GM08714 (cell line): ENCODE results near the gene LPA.
"Not testable (repeated sequence)": the region's sequence is repeated elsewhere in the genome, so short reads cannot be mapped to it uniquely, and the experiment has no call there.

ENCODE experiments used
- H3K4me3 ChIP-seq: fragments of 200-500 bp; sonication (Bioruptor generic); 2 replicates; pipeline ENCODE4 v1.5.1; 2014; ENCODE audit warnings: mild to moderate bottlenecking, low read length, inconsistent platforms
- ZNF274 ChIP-seq: IDR thresholded peaks from 2 replicates; pipeline ENCODE4 v1.6.1; 2012; ENCODE audit warnings: mild to moderate bottlenecking, low read depth, low read length

Gene LPA

GRCh38 chr6:160664198-160664597 is at the start of gene LPA:
LPA (minus strand) TSS chr6:160664275; CDS start chr6:160664214, 61 bp downstream.
- H3K4me3 ChIP-seq = not testable (repeated sequence)

DNA sequence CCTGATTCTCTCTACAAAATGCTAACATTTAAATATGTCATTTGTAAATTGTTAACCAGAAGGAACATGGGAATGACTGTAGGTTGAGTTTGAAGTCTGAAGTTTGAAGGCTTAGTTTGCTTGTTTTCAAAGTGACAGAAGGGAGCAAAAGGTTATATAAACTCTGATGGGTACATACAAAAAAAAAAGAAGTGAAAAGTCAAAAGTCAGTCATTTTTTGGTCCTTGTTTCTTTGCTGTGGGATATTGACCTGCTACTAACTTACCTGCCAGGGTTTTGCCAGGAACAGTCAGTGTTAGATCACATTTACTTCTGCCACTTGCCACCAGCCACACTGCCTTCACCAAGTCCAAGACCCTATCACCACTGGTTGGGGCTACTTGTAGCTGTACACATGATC is 44.9 kb upstream of the LPA start:
- not testable (repeated sequence) for H3K4me3 ChIP-seq

DNA sequence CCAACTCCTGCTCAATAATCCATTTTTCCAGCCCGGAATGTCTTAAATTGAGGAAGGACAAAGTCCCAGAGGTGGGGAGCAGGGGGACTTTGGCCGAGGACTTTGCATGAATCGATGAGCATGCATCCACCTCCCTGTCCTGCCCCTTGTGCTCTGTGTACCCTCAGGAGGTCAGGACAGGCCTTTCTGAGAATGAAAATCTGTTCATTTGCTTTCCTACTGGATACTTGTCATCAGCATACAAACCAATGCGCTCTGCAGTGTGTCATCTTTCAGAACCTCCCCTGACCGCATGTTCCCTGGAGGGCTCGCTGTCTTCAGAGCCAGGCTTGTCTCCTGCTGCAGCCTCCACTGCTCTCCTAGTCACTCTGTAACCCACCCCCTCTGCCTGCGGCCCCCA is 40.6 kb upstream of the LPA start:
- not testable (repeated sequence) for H3K4me3 ChIP-seq

GRCh38 chr6:160701918-160702680 is 38.0 kb upstream of the LPA start, which contains the start of gene PLG:
PLG (plus strand) TSS chr6:160702244; CDS start chr6:160702305, 61 bp downstream.
- not testable (repeated sequence) for H3K4me3 ChIP-seq

DNA sequence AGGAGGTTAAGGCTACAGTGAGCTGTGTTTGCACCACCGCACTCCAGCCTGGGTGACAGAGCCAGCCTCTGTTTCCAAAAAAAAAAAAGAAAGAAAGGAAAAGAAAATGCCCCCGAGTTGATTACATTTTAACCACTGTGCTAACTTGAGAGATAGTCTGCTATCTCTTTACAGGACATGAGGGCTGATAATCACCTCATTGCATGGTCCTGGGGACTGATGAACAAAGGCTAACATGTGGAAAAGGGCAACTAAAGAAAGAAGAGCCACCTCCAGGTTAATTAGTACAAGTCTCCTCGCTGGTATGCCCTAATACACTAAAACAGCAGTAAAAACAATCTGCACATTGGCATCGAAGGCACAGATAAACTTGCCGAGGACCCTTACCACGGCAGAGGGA is 33.8 kb upstream of the LPA start:
- H3K4me3 ChIP-seq = no peak overlapping the region
- TF ChIP-seq ZNF274 = no peak

DNA sequence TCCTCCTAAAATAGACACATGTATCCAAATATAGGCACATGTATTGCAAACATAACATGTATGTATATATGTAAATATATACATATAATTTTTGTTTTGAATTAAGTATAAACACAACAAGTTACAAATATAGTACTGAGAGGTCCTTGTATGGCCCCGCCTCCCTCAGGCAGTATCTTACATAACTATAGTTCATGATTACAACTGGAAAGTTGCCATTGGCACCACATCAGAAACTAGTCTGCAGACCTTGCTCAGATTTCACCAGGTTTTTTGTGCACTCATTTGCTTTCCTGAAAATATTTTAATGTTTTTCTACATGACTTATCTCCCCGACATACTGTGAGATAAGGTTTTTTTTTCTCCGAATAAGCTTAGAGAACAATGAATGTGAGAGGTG is 32.8 kb upstream of the LPA start:
- not testable (repeated sequence) for H3K4me3 ChIP-seq

DNA sequence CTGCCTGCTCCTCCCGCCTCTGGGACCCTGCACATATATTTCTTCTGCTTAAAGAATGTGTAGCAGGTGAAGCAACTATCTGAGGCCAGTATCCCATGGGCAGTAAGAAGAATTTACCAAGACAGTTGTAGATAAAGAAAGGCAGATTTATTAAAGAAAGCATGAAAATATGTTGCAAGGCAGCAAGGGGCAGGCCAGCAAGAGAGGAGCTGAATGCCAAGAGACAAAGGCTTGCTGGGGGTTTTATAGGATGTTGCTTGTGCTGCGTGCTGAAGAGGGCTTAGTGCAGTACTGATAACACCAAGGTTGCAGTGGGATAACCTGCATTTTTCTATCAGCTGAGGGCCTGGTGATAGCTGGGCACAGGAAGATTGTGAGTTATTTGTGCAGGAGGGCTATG is 31.5 kb upstream of the LPA start:
- H3K4me3 ChIP-seq = not testable (repeated sequence)

DNA sequence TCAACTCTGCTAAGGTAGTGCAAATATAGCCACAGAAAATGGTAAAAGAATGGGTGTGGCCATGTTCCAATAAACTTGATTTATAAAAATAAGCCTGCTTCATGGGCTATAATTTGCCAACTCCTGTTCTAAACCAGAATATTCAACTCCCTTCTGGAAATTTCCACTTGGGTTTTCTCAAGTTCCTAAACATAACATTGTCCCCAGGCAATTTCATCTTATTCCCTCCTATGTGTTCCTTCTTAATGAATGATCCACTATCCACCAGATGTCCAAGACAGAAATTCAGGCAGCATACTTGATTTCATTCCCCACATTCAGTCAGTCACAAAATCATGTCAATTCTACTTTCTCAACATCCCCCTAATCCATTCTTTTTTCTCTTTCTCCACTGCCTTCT is 30.9 kb upstream of the LPA start:
- H3K4me3 ChIP-seq = not testable (repeated sequence)

DNA sequence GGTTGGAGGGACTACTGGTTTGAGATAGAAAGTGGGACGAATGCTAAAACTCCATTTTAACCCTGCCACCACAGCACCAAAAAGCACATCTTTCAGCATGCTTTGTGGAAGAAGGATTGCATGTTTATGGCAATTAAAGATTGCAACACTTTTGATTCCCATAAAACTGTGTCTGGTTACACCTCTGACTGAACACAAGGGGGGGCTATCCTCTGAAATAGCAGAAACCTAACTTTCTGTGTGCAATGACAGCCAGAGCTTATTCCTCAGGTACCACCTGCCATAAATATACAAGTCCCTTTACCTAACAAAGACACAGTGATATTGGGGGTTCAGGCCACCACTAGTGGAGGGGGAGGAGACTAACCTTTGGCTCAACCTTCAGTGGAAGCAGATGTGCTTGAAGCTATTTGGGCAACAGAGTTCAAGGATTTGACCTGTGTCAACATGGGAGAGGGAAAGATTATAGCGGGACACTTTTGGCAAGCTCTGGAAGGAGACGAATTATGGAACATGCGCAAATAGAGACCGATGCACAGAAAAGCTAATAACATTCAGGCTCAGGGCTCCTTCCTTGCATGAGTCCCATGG is 28.4 kb upstream of the LPA start:
- TF ChIP-seq ZNF274 = no peak
- H3K4me3 ChIP-seq = no peak overlapping the region

DNA sequence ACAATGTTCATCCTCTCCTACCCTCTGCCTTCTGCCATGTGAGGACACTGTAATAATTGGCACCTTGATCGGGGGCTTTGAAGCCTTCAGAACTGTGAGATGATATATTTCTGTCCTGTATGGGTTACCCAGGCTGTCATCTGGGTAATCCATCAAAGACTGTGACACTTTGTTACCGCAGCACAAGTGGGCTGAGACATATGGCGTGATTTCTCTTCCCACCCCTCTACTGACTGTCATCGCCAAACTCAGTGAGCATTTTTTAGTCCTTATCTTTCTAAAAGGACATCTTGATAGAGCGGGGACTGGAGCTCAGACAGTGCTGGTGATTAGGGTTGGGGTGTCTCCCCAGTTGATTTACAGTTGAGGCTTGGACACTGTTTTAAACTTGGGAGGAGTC is 27.5 kb upstream of the LPA start:
- no peak for TF ChIP-seq ZNF274
- H3K4me3 ChIP-seq = no peak overlapping the region

DNA sequence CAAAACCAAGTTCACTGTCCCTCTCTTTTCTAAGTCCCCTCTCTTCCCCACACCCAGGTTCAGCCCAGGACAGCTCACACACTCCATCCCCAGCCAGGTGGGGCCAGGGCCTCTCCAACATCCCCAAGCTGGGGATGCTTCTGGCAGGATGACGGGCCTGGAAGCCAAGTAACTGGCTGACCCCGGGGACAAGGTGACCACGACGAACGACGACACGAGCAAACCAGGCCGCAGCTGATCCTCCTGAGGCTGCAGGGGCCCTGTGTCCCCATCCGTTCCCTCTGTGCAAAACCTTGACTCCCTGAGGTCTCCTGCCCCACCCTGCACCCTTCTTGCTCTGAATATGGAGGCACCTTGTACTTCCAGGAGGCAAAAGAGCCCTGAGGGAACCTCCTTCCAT is 26.4 kb upstream of the LPA start:
- no peak overlapping the region for H3K4me3 ChIP-seq
- TF ChIP-seq ZNF274 = no peak

GRCh38 chr6:160685762-160686450 is 21.8 kb upstream of the LPA start:
- TF ChIP-seq ZNF274 = no peak

GRCh38 chr6:160685101-160685761 is 21.2 kb upstream of the LPA start:
- not testable (repeated sequence) for H3K4me3 ChIP-seq

More at GRCh38 chr6:160685762-160686450, 21.8 kb upstream of the LPA start:
- no peak overlapping the region for H3K4me3 ChIP-seq

DNA sequence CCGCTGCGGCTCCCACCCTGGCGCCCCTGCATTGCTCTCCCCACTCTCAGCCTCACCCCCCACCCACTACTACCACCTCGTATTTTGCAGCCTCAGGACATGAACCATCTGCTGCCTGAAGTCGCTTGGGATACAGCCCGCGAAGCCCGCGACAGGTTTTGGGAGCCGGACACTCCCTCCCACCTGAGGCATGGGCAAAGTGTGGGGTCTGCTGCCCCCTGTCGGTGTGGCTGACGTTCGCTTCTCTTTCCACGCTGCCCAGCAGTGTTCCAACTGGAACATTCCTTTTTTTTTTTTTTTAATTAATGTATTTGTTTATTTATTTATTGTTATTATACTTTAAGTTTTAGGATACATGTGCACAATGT is 15.3 kb upstream of the LPA start:
- H3K4me3 ChIP-seq = no peak overlapping the region
- TF ChIP-seq ZNF274 = no peak

DNA sequence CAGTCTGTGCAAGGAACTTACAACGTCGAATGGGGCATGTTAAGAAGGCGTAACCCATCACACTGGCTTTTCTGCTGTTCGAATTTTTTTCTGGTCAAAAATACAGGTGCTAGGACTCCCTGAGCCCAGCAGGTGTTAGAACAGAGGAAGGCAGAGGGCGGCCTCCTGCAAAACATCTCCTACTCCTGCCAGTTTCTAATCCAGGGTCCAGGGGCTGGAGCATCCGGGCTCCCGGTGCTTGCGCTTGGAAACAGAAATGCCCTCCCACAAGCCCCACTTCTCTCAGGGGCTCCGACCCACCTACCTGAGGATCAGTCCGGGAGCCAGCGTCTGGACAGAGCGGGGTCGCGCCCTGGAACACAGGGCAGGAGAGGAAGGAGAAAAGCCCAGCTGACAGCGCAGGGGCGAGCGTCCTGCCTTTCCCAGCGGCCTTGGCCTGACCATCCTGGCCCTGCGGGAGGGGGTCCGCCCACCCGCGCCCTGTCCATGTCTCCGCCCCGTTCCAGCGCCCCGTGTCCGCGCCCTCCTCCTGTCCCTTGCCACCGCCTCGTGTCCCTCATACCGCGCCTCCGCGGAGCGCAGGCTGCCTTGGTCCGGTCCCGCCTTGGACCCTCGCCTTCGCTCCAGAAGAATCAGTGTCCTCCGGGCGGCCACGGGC is 14.8 kb upstream of the LPA start:
- no peak overlapping the region for H3K4me3 ChIP-seq
- no peak for TF ChIP-seq ZNF274
